ENCODE measurements around the gene PET117.

DNA sequence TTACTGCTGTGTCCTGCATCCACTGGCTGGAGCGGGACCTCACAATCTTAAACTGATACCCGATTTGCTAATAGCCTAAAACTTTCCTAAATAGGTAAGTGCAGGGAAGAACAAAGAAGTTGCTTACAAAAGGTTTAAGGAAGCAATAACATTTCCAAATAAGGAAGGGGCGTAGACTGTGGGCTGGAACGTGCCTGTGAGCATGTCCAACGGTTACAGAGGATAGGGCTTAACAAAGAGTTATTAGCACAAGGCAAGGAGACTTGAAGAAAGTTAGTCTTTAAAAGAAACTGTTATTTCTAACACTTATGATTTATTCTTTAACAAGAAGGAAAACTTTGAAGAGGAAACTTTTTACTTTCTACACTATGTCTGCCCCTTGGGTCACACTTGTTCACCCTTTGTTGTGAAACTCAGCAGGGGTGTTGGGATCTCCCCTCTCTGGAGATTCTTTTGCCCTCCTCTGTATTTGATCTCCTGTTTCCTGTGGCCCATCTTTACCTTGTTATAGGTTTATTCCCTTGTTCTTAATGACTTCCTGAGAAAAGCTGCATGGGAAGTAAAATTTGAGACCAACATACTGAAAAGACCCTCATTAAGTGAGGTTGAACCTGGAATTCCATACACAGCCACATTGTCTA lies 28.7 kb downstream of the PET117 start:
- TF ChIP-seq, protein P1, sequence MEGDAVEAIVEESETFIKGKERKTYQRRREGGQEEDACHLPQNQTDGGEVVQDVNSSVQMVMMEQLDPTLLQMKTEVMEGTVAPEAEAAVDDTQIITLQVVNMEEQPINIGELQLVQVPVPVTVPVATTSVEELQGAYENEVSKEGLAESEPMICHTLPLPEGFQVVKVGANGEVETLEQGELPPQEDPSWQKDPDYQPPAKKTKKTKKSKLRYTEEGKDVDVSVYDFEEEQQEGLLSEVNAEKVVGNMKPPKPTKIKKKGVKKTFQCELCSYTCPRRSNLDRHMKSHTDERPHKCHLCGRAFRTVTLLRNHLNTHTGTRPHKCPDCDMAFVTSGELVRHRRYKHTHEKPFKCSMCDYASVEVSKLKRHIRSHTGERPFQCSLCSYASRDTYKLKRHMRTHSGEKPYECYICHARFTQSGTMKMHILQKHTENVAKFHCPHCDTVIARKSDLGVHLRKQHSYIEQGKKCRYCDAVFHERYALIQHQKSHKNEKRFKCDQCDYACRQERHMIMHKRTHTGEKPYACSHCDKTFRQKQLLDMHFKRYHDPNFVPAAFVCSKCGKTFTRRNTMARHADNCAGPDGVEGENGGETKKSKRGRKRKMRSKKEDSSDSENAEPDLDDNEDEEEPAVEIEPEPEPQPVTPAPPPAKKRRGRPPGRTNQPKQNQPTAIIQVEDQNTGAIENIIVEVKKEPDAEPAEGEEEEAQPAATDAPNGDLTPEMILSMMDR (conservative IDR thresholded peaks at IDR 0.05): no peak
- no peak for TF ChIP-seq ZFX (IDR thresholded peaks at IDR 0.05)
